D721Med (cell line): ENCODE data around the gene ENHO.

Source experiments
- DNase-seq: peaks from one replicate; pipeline ENCODE4 v3.0.0; 2011; ENCODE audit warnings: low spot score; ENCODE audit not compliant: insufficient read length
- FAIRE-seq: peaks from 2 replicates; lab custom pipeline; 2011; peaks lifted over from hg19 to GRCh38; lab: Jason Lieb, UNC
- TF ChIP-seq, protein P1 (sequence below): IDR thresholded peaks from 2 replicates; pipeline ENCODE4 v1.5.1; 2012; ENCODE audit warnings: mild to moderate bottlenecking, control low read depth; ENCODE audit not compliant: insufficient read depth; ENCODE audit errors: missing control alignments

The ENHO gene

GRCh38 chr9:34519321-34520020 lies 3.3 kb downstream of the ENHO start:
- FAIRE-seq (no peak), DNase-seq (no peak)
- TF ChIP-seq, protein P1, sequence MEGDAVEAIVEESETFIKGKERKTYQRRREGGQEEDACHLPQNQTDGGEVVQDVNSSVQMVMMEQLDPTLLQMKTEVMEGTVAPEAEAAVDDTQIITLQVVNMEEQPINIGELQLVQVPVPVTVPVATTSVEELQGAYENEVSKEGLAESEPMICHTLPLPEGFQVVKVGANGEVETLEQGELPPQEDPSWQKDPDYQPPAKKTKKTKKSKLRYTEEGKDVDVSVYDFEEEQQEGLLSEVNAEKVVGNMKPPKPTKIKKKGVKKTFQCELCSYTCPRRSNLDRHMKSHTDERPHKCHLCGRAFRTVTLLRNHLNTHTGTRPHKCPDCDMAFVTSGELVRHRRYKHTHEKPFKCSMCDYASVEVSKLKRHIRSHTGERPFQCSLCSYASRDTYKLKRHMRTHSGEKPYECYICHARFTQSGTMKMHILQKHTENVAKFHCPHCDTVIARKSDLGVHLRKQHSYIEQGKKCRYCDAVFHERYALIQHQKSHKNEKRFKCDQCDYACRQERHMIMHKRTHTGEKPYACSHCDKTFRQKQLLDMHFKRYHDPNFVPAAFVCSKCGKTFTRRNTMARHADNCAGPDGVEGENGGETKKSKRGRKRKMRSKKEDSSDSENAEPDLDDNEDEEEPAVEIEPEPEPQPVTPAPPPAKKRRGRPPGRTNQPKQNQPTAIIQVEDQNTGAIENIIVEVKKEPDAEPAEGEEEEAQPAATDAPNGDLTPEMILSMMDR: no peak

GRCh38 chr9:34518896-34519295 lies 3.9 kb downstream of the ENHO start:
- TF ChIP-seq, protein P1: no peak
- no peak for DNase-seq
- no peak for FAIRE-seq

DNA sequence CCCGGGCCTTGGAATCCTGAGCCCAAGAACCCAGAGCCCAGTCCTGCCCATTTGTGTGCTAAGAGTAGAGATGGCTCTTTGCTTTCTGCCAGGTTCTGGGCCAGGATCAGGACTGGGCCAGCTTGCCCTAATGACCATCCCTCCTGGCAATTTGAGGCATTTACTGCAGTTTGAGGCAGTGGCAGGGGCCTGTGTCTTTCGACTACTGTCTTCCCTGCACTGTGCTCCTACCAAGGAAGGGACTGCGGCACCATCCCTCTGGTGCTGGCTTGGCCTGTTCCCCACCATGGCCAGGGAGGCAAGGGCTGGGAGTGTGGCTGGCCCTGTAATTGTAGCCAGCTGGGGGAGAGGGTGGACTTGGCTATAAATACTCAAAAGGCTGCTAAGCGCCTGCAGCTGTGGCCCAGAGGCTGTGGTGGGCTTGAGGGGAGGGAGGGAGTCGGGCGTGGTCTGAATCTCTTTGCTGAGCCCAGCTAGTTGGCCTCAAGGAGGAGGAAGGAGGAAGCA lies 4.6 kb downstream of the ENHO start:
- DNase-seq: no peak
- FAIRE-seq: no peak
- TF ChIP-seq, protein P1: no peak

DNA sequence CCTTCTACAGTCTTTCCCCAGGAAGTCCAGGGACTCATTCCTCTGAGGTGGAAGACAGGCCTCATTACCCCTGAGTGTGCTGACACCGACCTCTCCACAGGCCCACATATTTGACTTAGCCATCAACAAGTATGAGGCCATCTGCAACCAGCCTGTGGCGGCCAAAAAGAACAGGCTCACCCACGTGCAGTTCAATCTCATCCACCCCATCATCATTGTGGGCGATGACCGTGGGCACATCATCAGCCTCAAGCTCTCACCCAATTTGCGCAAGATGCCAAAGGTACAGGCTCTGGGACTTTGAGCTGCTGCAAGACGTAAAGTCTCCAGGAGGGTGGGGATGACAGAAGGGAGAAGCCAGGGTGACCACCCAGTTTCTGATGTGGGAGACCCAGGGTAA lies 5.6 kb downstream of the ENHO start:
- FAIRE-seq: no peak
- no peak for DNase-seq
- TF ChIP-seq, protein P1: no peak

DNA sequence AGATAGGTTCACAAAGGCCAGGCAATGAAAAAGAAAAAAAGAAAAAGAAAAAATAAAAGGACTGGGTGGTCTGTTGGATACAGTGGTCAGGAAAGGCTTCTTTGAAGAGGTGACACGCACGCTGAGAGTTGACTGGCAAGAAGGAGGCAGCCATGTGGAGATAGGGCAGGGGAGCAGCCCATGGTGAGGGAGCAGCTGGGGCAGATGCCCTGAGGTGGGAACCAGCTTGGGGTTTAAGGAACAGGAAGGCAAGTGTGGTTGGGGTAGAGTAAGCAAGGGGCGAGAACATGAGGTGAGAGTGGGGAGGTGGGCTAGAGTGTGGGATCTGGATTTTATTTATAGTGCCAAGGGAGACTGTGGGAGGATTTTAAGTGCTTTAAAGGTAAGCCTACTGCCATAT lies 6.8 kb downstream of the ENHO start:
- no peak for FAIRE-seq
- no peak for DNase-seq
- TF ChIP-seq, protein P1: no peak

DNA sequence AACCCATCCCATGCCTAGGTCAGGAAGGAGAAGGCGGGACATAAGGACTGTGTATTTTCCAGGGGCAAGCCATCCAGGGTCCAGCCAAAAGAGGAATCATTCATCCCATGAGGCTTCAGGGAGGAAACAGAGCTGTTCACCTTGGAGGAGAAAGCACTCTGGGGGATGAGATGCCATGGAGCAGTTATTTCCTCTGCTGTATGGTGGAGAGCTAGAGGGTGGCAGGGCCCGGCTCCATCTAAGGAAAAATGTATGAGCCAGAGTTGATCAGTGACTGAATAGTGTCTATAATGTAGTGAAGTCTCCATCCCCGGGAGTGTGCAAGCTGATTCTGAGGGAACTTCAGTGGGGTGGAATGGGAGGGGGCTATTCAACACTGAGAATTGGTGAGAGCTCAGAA lies 8.0 kb downstream of the ENHO start:
- TF ChIP-seq, protein P1: no peak
- DNase-seq: no peak
- no peak for FAIRE-seq

DNA sequence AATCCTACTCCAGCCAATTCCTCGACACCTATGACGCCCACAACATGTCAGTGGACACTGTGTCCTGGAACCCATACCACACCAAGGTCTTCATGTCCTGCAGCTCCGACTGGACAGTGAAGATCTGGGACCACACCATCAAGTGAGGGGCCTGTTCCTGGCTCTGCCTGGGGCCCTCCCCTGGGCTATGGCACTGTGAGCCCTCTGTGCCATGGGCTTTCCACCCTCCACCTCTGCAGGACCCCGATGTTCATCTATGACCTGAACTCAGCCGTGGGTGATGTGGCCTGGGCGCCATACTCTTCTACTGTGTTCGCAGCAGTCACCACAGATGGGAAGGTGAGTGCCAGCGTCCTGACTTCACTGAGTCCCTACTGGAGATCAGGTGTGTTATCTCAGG lies 8.4 kb downstream of the ENHO start:
- FAIRE-seq: no peak
- TF ChIP-seq, protein P1: no peak
- DNase-seq: no peak
